Coronary artery (tissue), 2 donors: ENCODE results near the gene MYO5B.

Source experiments
- DNase-seq: peaks from one replicate; pipeline ENCODE4 v3.0.0-alpha.2; 2017; ENCODE audit warnings: low spot score
- H3K27ac ChIP-seq, 2 donors: fragments of 200-600 bp; sonication (generic); one replicate each; pipeline ENCODE4 v1.5.1; 2016 to 2019
- H3K4me3 ChIP-seq: fragments of 200-600 bp; sonication (generic); 2 replicates; pipeline ENCODE4 v1.5.1; 2016; ENCODE audit warnings: mild to moderate bottlenecking, moderate library complexity
- TF ChIP-seq, protein P1 (sequence below): fragments of 200-600 bp; sonication (generic); IDR thresholded peaks from one replicate; pipeline ENCODE4 v1.5.1; 2019; ENCODE audit warnings: antibody characterized with exemption

MYO5B gene

GRCh38 chr18:50209311-50209710 is 14.4 kb upstream of the MYO5B start:
- DNase-seq: no peak
- TF ChIP-seq, protein P1, sequence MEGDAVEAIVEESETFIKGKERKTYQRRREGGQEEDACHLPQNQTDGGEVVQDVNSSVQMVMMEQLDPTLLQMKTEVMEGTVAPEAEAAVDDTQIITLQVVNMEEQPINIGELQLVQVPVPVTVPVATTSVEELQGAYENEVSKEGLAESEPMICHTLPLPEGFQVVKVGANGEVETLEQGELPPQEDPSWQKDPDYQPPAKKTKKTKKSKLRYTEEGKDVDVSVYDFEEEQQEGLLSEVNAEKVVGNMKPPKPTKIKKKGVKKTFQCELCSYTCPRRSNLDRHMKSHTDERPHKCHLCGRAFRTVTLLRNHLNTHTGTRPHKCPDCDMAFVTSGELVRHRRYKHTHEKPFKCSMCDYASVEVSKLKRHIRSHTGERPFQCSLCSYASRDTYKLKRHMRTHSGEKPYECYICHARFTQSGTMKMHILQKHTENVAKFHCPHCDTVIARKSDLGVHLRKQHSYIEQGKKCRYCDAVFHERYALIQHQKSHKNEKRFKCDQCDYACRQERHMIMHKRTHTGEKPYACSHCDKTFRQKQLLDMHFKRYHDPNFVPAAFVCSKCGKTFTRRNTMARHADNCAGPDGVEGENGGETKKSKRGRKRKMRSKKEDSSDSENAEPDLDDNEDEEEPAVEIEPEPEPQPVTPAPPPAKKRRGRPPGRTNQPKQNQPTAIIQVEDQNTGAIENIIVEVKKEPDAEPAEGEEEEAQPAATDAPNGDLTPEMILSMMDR: no peak
- Histone ChIP-seq H3K4me3 (no peak overlapping the region), H3K27ac (no peak overlapping the region)

- DNase-seq: no peak
- no peak overlapping the region for H3K27ac ChIP-seq
- TF ChIP-seq, protein P1: no peak
- H3K4me3 ChIP-seq: no peak overlapping the region
These were observed 12.8 kb upstream of the MYO5B start for GRCh38 chr18:50207722-50208121.

- TF ChIP-seq, protein P1: no peak
These were observed 9.1 kb upstream of the MYO5B start for GRCh38 chr18:50203801-50204604.

GRCh38 chr18:50201476-50202018 is 6.6 kb upstream of the MYO5B start:
- DNase-seq: no peak
- TF ChIP-seq, protein P1: no peak
- Histone ChIP-seq H3K27ac (no peak overlapping the region), H3K4me3 (no peak overlapping the region)

More at GRCh38 chr18:50203801-50204604, 9.1 kb upstream of the MYO5B start:
- Histone ChIP-seq H3K4me3 (peak overlapping the region; percentile 37), H3K27ac (no peak overlapping the region)
- no peak for DNase-seq

DNA sequence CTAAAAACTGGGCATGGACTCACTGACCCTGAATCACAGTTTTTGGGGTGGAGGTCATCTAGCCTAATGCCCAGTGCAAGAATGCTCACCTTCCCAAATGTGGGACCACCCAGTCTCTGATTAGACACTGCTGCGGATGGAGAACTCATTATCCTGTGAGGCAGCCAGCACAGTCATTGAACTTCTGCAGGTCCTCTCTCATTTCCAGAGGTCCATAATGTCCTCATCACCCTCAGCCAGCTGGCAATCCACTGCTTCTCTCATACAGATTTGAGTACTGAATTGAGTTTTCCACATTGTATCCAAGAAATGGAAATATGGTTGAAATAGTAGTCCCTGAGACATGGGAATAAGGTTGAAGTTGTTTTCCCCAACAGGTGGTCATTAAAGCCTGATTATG is 5.0 kb upstream of the MYO5B start:
- DNase-seq: no peak
- TF ChIP-seq, protein P1: no peak

GRCh38 chr18:50199346-50199855 is 4.5 kb upstream of the MYO5B start:
- no peak overlapping the region for H3K27ac ChIP-seq
- TF ChIP-seq, protein P1: no peak
- no peak for DNase-seq
- H3K4me3 ChIP-seq: no peak overlapping the region

More for the DNA sequence above, 5.0 kb upstream of the MYO5B start:
- Histone ChIP-seq H3K27ac (no peak overlapping the region), H3K4me3 (no peak overlapping the region)
